C4-2B (cell line): Measurements from ENCODE around the gene PLEKHO1.

Experiments used
- ZFX ChIP-seq: fragments of 450-650 bp; IDR thresholded peaks from 2 replicates; pipeline ENCODE4 v1.6.1; 2017
- TF ChIP-seq, protein P1 (sequence below): fragments of 450-650 bp; conservative IDR thresholded peaks from 2 replicates; pipeline ENCODE4 v1.5.1; 2017; ENCODE audit warnings: mild to moderate bottlenecking

DNA sequence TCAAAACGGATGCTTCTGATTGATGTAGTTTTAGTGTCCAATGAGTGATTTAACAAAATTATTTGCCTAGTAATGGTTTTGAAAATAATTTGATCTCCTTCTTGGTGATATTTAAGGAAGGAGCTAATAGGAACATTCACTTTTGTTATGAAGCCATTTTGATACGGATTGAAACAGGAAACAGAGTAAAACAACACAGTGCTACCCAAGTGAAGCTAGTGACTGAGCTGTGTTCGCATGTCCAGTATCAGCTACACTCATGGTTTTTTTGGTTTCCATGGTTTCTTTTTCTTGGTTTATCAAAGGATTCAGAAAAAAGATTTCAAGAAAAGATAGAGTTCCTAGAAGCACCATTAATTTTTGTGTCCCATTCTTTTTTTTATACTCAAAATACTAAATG lies 40.1 kb upstream of the PLEKHO1 start:
- TF ChIP-seq, protein P1, sequence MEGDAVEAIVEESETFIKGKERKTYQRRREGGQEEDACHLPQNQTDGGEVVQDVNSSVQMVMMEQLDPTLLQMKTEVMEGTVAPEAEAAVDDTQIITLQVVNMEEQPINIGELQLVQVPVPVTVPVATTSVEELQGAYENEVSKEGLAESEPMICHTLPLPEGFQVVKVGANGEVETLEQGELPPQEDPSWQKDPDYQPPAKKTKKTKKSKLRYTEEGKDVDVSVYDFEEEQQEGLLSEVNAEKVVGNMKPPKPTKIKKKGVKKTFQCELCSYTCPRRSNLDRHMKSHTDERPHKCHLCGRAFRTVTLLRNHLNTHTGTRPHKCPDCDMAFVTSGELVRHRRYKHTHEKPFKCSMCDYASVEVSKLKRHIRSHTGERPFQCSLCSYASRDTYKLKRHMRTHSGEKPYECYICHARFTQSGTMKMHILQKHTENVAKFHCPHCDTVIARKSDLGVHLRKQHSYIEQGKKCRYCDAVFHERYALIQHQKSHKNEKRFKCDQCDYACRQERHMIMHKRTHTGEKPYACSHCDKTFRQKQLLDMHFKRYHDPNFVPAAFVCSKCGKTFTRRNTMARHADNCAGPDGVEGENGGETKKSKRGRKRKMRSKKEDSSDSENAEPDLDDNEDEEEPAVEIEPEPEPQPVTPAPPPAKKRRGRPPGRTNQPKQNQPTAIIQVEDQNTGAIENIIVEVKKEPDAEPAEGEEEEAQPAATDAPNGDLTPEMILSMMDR, result no peak
- TF ChIP-seq ZFX, result no peak
